HEK293T (cell line): Measurements from ENCODE around the gene FAM135A.
"Not testable (repeated sequence)": the region's sequence is repeated elsewhere in the genome, so short reads cannot be mapped to it uniquely, and the experiment has no call there.

ENCODE experiments used
- CTCF ChIA-PET: fragments of 350-600 bp; formaldehyde crosslinking; extraction: SDS; loops from one replicate; lab custom pipeline; 2021; ENCODE audit warnings: antibody characterized with exemption, inconsistent platforms; lab: Yijun Ruan, JAX
- POLR2A ChIA-PET: fragments of 350-600 bp; formaldehyde crosslinking; extraction: SDS; loops from one replicate; lab custom pipeline; 2020; ENCODE audit warnings: antibody characterized with exemption, inconsistent platforms; lab: Yijun Ruan, JAX
- DNase-seq: peaks from one replicate; pipeline ENCODE4 v3.0.0; 2012; ENCODE audit warnings: mixed read lengths; ENCODE audit errors: extremely low spot score
- ARNT ChIP-seq: fragments of 450-650 bp; IDR thresholded peaks from 2 replicates; pipeline ENCODE4 v1.6.1; 2017; ENCODE audit warnings: mild to moderate bottlenecking
- BHLHE40 ChIP-seq: fragments of 450-650 bp; IDR thresholded peaks from 2 replicates; pipeline ENCODE4 v1.6.1; 2016; ENCODE audit warnings: mild to moderate bottlenecking, moderate library complexity, borderline replicate concordance
- ELF4 ChIP-seq: fragments of 450-650 bp; IDR thresholded peaks from 2 replicates; pipeline ENCODE4 v1.6.1; 2017; ENCODE audit warnings: antibody characterized with exemption
- FOXA1 ChIP-seq: fragments of 450-650 bp; IDR thresholded peaks from 2 replicates; pipeline ENCODE4 v1.6.1; 2016; ENCODE audit warnings: mild to moderate bottlenecking
- FOXK2 ChIP-seq: fragments of 450-650 bp; IDR thresholded peaks from 2 replicates; pipeline ENCODE4 v1.6.1; 2016; ENCODE audit warnings: mild to moderate bottlenecking
- FOXM1 ChIP-seq: fragments of 450-650 bp; IDR thresholded peaks from 2 replicates; pipeline ENCODE4 v1.6.1; 2017; ENCODE audit warnings: mild to moderate bottlenecking, borderline replicate concordance
- HDGF ChIP-seq: fragments of 450-650 bp; IDR thresholded peaks from 2 replicates; pipeline ENCODE4 v1.6.1; 2017; ENCODE audit warnings: antibody characterized with exemption, borderline replicate concordance
- L3MBTL2 ChIP-seq: fragments of 450-650 bp; conservative IDR thresholded peaks from 2 replicates; pipeline ENCODE4 v1.6.1; 2016; ENCODE audit warnings: mild to moderate bottlenecking
- LEF1 ChIP-seq: fragments of 450-650 bp; IDR thresholded peaks from 2 replicates; pipeline ENCODE4 v1.6.1; 2017; ENCODE audit warnings: mild to moderate bottlenecking, borderline replicate concordance
- NFRKB ChIP-seq: fragments of 450-650 bp; IDR thresholded peaks from 2 replicates; pipeline ENCODE4 v1.6.1; 2016; ENCODE audit warnings: mild to moderate bottlenecking, moderate library complexity
- SP1 ChIP-seq: fragments of 450-650 bp; IDR thresholded peaks from 2 replicates; pipeline ENCODE4 v1.6.1; 2017
- TARDBP ChIP-seq: fragments of 450-650 bp; IDR thresholded peaks from 2 replicates; pipeline ENCODE4 v1.6.1; 2016
- ZNF384 ChIP-seq: fragments of 450-650 bp; IDR thresholded peaks from 2 replicates; pipeline ENCODE4 v1.6.1; 2016
- TF ChIP-seq, protein P1 (sequence below): fragments of 450-650 bp; IDR thresholded peaks from 2 replicates; pipeline ENCODE4 v1.6.1; 2016

FAM135A gene

DNA sequence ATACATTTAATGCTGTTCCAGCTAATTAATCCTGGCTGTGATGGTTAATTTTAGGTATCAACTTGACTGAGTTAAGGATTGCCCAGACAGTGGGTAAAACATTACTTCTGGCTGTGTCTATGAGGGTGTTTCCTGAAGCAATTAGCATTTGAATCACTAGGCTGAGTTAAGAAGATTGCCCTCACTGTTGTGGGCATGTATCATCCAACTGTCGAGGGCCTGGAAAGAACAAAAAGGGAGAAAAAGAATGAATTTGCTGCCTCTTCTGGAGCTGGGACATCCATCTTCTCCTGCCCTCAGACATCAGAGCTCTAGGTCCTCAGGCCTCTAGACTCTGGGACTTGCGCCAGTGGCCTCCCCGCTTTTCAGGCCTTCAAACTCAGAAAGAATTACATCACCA, 187.7 kb downstream of the FAM135A start:
- TF ChIP-seq ZNF384 (no peak), SP1 (no peak), NFRKB (no peak), FOXK2 (no peak), FOXM1 (no peak), FOXA1 (no peak)
- CTCF ChIA-PET: no interaction called here
- DNase-seq: no peak
- POLR2A ChIA-PET: no interaction called here

DNA sequence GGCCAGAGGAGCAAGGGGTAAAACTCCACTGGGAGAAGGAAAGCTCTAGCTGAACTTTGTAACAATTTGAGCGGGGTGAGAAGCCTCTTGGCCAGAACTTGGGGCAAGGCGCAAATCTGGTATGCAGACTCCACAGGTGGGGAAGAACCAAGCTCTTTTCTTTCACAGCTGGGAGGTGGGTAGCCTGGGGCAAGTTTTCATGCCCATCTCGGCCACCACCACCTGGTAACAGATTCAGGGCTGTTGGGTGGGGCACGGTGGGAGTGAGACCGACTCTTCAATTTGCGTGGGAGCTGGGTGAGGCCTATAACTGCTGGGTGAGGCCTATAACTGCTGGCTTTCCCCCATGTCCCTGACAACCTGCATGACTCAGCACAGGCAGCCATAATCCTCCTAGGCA, 190.9 kb downstream of the FAM135A start:
- ChIA-PET CTCF (no interaction called here), POLR2A (no interaction called here)
- no peak for DNase-seq

DNA sequence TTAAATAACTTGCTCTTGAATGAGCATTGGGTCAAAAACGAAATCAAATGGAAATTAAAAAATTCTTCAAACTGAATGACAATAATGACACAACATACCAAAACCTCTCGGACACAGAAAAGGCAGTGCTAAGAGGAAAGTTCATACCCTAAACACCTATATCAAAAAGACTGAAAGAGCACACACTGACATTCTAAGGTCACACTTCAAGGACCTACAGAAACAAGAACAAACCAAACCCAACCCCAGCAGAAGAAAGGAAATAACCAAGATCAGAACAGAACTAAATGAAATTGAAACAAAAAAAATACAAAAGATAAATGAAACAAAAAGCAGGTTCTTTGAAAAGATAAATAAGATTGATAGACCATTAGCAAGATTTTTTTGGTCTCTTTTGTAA, 194.1 kb downstream of the FAM135A start:
- POLR2A ChIA-PET, CTCF ChIA-PET, DNase-seq: not testable (repeated sequence)

More for the DNA sequence above, 190.9 kb downstream of the FAM135A start:
- TF ChIP-seq, protein P1, sequence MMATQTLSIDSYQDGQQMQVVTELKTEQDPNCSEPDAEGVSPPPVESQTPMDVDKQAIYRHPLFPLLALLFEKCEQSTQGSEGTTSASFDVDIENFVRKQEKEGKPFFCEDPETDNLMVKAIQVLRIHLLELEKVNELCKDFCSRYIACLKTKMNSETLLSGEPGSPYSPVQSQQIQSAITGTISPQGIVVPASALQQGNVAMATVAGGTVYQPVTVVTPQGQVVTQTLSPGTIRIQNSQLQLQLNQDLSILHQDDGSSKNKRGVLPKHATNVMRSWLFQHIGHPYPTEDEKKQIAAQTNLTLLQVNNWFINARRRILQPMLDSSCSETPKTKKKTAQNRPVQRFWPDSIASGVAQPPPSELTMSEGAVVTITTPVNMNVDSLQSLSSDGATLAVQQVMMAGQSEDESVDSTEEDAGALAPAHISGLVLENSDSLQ: no peak
- TF ChIP-seq ELF4 (no peak), ZNF384 (no peak), NFRKB (no peak), BHLHE40 (no peak), ARNT (no peak), TARDBP (no peak), LEF1 (no peak), FOXM1 (no peak), FOXK2 (no peak), L3MBTL2 (no peak), SP1 (no peak), HDGF (no peak)

DNA sequence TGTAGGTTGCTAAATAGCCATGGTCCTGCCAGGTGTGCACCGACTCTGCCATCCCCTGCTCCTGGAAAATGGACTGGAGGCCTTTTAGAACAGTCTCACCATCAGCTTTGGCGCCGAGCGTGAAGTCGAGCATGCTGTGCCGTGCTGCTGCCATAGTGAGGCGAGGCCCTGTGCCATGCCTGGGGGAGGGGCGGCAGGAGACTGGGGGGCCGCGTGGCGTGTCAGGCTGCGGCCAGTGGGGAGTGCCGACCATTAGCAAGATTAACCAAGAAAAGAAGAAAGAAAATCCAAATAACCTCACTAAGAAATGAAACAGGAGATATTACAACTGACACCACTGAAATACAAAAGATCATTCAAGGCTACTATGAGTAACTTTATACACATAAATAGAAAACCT, 195.9 kb downstream of the FAM135A start:
- CTCF ChIA-PET, DNase-seq, POLR2A ChIA-PET: not testable (repeated sequence)
